Activated CD4-positive, alpha-beta T cell treated with anti-CD3 and anti-CD28 coated beads for 48 hours (primary cell): Measurements from ENCODE around the gene CRYZ.
A peak's percentile ranks its signal among the peaks of the same experiment; 100 is the strongest.

Experiments
- DNase-seq: peaks from one replicate; pipeline ENCODE4 v3.0.0-alpha.2; 2020

The CRYZ gene

DNA sequence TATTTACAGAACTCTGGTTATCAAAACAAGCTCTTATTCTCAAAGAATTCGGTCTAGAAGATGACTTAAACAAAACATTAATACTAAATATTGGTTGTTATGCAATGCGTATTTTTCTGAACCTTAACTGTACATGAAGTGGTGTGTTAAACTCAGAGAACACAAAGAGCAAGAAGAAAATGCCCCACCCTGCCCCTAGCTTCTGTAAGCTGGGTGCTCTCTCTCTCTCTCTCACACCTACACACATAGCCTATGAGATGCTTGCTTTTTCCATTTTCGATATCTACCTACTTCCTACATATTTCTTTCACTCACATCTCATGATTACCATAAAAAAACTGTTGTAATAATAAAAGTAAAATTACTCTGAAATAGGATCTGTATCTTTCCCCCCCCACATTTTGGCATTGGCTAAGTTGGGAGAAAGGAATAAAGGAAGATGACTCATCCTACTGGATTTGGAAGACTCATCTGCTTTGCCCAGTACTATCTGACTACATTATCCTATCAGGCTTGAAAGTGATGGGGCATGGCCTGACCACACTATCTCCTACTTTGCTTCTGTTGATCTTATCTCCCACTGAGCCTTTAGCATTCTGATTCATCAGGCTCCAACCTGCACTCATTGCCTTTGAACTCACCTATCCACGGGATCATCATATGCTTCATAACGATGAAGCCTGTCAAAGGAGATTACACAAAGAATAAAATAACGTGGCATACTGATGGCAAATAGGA lies 2.9 kb downstream of the CRYZ start:
- peak; percentile 4 for DNase-seq

DNA sequence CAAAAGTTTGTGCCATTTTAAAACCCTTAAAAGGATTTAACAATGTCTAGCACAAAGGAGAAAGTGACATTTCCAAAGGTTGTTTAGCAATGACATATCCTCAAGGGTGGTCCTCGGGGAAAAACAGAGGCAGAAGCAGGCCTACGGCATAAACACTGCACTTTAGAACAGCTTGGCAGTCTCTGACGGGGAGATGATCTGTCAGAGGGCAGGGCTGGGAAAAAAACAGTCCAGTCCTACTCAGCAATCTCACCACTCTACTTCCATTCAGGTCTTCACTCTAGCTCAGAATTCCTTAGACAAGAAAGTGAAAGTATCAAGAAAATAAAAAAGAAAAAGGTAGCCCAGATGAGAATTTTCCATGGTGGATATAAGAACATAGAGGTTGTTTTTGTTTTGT lies 4.1 kb downstream of the CRYZ start:
- no peak for DNase-seq

DNA sequence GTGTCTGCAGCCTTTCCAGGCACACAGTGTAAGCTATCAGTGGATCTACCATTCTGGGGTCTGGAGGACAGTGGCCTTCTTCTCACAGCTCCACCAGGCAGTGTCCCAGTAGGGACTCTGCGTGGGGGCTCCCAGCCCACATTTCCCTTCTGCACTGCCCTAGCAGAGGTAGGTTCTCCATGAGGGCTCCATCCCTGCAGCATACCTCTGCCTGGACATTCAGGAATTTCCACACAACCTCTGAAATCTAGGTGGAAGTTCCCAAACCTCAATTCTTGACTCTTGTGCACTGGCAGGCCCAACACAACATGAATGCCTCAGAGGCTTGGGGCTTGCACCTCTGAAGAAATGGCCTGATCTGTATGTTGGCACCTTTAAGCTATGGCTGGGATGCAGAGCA lies 6.8 kb downstream of the CRYZ start:
- DNase-seq: no peak

DNA sequence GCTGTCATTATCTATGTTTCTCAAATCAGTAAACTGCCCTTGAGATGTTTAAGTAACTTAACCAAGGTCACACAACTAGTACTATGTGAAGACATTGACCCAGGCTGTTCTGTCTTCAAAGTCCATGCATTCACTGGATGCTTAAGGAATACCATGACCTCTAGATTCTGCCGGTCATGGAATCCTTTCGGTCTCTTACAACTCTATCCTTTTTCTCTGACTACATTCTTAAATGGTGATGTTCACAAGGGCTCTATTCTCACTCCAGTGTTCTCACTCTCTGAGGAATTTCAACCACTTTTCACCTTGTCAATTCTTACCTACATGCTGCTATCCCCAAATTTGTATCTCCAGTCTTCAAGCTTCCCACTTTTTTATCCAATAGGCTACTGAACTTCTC lies 15.2 kb downstream of the CRYZ start:
- no peak for DNase-seq

DNA sequence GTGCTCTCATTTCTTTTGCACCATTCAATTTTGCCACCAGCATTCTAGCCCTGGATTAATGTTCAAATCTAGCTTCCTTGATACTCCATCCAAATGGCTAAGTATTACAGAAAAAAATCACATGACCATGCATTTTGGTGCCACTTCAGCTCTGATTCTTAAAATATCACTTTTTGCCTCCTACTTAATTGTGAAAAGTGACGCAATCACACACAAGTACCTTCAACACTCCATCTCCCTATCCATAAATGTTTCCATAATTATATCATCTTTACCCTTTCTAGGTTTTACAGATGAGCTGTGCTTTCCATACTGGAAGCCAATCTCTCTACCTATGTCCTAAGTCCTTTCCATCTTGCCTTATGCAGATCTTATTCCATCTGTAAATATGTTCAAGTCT lies 16.0 kb downstream of the CRYZ start:
- DNase-seq: no peak

DNA sequence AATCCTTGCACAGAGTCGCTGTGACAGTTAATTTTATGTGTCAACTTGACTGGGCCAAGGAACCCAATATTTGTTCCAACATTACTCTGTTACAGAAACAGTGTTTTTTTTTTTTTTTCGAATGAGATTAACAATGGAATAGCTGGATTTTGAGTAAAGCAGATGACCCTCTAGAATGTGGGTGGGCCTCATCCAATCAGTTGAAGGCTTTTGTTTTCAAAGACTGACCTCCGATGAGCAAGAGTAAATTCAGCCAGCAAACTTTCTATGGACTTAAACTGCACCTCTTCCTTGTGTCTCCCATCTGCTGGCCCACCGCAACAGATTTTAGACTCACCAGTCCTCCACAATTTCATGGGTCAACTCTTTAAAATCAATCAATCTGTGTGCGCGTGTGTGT lies 17.0 kb downstream of the CRYZ start:
- DNase-seq: no peak

DNA sequence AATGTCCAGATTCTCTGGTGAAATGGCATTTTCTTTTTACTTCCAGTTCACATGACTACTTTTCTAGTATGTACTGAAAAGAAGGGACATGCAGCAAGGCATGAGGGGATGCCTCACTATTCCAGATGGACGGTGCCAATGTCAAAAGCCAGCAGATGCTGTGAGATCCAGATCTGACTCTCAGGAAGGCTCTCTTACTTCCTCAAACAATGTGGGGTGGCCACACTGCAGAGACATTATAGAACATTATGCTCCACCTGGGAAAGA lies 17.7 kb downstream of the CRYZ start:
- no peak for DNase-seq

DNA sequence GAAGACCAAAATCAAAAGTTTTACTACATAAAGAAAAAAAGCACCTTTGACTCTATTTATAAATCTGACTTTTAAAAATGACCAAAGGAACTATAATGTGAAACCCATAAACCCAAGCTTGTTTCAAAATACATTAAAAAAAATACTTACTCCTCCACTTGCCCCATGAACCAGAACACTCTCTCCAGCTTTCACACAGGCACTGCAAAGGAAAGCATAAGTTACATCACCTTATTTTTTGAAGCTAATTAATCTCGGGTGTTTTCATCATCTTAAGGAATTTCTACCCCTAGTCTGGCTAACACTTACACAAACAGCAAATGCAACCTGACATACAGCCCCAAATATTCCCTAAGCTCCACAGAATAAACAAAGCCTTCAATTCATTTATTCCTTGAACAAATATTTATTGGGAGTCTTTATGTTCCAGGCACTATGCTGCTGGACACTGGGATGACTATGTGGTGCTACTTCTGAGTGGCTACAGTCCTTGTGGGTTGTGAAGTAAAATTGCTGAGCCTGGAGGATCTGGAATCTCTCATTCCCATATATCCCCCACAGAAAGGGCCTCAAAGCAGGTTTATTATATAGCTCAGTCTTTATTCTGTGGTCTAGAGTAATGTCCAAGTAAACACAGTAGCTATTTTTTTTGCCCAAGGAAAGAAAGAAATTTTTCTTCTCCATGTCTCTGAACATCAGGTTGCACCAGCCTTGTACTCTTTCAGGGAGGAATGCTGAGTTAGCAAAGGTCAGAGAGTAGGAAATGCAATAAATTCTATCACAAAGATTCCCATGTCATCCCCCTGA lies 18.2 kb downstream of the CRYZ start:
- no peak for DNase-seq

DNA sequence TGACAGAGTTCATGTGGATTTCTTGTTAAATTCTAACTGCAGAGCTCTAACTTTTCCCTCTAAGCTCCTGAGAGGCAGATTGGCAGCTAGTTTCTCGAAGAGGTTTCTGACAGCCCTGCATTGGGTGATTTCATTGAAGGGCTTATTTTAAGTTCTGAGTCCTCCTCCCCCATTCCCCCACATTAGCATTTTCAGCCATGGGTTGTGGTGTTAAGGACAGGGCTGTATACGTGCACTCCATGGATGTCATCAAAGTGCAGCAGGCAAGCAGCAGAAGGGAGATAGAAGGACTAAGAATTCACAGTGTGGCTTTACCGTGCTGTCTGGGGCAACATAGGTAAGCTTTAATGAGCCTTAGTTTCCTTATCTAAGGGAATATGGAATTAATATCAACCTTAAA lies 19.0 kb downstream of the CRYZ start:
- DNase-seq: no peak

DNA sequence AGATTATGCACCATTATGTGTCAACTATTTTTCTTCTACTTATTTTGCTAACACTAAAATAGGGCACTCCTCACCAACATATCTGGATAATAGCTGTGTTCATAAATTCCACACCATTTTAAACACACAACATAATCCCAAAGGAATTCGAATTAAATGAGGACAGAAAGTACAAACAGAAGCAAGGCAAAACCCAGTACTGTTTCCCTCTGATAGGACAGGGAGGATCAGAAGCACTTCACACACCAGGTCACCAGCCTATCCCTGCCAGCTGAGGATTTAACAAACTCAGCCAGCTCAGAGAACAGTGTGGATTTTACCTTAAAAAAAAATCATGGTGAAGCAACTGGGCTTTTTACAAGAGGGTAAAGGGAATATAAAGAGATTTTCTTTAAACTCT lies 20.0 kb downstream of the CRYZ start:
- DNase-seq: no peak

DNA sequence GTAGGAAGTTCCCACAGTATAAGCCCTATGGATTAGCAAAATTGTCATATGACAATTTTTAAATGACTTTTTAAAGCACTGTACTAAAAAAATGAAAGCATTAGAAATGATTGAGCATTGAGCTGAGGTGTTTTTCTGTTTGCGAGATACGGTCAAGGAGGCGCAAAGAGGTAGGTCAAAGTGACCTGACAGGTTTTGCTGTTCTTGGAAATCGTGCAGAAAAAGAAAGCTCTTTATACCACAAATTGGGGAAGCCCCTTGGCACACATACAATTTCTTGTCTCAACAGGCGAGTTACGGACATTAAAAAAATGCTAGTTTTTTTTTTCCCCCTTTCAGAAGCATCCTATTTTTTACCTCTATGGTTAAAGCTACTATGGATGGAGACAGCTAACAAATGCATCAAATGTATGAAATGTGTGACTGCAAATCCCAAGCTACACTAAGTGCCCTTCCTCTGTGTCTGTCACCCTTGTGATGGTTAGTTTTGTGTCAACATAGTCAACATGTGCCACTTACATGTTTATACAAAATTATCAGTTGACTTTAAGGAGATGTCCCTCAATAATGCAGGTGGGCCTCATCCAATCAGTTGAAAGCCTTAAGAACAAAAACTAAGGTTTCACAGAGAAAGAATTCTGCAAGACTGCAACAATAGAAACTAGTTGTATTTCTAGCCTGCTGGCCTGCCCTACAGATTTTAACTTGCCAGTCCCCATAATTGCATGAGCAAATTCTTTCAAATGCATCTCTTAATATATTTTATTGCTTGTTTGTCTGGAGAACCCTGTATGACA lies 29.3 kb downstream of the CRYZ start:
- DNase-seq: no peak

DNA sequence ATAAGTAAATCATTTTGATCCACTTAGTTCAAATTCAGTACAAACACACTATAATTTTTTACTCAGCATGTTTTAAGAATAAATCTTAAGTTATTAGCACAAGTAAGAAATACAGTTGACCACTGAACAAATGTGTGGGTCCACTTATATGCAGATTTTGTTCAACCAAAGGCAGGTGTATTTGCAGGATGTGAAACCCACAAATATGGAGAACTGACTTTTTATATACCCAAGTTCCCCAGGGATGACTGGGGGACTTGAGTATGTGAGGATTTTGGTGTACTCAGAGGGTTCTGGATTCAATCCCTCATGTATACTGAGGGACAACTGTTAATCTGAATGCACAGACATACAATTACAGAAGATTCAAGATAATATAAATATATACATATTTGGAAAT lies 33.5 kb downstream of the CRYZ start:
- no peak for DNase-seq

DNA sequence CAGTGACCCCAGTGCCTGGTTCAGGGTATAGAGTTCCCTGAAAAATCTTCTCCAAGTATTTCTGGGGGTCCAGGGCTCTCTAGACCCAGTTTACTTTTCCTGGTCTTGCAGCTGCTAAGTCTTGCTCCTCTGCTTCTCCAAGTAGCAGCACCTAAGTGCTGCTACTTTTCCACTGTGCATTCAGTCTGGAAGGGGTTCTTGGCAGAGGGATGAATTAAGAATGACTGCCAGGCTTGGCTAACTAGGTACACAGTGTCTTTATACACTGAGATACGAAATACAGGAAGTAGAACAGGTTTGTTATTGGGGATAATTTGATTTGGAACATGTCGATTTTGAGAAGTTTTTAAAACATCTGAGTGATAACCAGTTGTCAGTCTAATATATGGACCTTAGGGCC lies 35.0 kb downstream of the CRYZ start:
- DNase-seq: no peak

DNA sequence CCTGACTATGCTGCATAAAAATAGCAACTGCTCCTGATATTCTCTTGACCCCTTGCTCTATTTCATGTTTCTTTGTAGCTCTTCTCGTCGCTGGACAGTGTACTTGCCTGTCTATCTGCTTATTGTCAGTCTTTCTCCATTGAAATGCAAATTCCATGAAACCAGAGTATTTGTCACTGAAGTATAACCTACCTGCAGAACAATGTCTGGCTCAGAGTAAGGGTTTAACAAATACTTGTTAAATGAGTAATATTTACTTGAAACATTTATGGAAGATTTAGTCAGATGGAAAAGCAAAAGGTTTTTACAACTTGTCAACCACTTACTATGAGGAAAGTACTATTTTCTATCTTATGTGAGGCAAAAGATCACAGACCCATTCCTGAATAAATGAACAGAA lies 39.4 kb downstream of the CRYZ start:
- no peak for DNase-seq

DNA sequence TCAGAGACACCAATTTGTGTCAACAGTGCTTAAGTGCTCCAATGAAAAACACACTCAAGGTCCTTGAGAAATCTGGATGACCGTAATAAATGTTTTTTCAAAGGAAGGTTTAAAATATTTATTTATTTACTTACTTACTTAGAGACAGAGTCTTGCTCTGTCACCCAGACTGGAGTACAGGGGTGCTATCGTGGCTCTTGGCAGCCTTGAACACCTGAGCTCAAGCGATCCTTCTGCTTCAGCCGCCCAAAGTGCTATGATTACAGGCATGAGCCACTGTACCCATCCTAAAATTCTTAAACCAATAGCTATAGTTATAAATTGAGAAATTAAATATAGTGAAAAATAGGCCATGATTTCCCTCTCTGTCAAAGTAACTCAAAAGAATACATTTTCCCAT lies 41.9 kb downstream of the CRYZ start:
- DNase-seq: no peak

DNA sequence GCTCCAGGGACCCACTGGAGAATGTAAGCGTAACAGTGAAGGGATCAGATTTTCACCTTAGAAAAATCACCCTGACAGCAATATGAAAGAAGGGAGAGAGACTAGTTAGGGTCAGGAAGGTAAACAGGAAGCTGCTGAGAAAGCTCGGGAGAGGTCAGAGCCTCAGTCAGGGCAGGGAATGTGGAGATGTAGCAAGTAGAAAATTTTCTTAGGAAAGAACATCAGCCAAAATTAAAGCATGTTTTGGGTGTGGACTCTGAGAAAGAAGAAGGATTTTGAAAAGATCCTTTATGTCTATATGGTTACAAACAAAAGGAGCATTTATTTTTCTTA lies 42.5 kb downstream of the CRYZ start:
- DNase-seq: no peak

DNA sequence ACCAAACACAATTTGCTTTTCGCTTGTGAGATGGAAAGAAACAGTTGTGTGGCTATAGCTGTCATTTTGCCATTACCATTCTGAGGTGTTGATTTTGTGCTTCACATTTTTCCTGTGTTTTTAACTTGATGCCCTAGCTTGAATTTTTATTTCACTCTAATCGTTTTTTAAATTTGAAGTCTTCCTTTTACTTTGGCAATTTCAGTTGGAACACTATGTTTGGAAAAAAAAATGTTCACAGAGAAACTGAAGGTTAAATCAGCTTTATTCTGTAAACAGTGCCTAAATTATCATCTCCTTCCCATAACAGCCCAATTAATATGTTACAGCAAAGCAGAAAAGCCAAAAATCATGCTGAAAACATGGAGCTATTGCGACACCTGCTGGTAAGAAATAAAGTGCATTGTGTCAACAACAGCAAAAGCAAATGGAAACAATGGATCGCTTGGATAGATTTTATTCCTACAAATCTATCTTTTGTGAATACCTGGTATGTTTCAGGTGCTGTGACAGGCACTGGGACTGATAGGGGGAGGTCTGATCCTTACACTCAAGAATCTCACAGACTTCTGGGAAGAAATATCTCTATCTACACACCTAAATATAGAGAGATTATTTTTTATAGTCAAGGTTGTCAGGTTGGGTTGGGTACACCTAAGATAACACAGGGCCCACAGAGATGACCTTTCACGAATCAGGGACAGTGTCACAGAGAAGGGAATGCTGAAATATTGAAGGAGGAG lies 43.1 kb downstream of the CRYZ start:
- DNase-seq: peak; percentile 46

DNA sequence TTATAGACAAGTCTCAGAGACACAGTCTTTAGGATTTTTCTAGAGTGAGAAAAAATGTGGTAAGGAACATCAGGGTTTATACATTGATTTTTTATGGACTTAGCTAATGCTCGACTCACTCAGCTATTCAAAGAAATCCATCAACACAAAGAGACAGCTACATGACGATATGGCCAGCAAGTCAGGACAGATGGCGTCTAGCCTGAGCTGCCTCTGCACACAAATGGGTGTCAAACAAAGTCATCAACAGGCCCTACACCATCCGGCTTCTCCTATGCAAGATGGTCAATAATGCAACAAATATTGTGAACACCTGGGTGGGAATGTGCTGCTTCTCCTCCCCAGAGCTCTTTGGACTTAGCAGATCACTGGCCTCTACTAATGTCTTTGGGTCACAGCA lies 45.9 kb downstream of the CRYZ start:
- no peak for DNase-seq

DNA sequence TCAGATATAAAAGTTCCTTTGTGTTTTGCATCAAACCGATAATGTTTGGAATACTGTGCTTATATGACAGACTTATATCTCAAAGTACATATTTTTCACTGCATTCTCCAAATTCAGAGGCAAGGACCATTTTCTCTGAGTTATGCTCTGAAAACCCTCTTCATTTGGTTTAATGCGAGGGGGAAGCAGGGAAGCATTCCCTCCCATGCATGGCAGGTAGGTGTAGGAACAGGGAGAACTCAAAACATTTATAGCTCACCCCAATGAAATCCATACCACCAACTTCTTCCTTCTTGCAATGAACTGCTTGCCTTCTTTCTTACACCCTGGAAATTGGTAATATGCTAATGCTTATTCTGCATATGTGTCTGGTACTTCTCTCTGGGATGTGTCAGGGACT lies 48.5 kb downstream of the CRYZ start:
- no peak for DNase-seq

DNA sequence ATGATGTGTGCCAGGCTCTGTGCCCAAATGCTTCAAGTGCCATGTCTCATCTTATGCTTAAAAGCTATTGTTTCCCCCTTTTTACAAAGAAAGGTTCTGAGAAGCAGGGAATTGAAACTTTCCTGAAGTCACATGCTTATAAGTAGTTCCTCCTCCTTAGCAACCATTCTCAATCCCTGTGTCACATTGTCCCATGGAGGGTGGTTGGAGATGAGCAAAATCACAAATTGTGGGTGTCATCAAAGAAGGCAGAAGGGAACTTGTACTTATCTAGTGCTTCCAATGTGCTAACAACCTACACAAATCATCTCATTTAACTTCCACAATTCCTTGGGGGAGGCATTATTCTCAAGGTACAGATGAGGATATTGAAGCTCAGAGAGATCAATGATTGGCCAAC lies 49.2 kb downstream of the CRYZ start:
- DNase-seq: no peak

DNA sequence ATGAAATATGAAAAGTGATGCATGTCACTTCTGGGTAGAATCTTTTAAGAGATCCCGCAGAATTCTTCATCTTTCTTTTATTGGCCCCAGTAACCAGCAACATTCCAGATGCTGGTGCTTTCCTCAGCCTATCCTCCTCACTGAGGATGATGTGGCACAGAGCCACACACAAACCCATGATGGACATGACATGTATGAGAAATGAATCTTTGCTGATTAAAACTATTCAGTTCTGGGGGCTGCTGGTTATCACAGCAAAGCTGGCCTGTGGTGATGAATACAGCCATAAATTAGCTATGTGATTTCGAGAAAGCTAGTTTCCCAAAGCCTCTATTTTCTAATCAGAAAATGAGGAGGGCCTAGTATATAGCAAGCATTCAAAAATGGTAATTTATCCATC lies 51.0 kb downstream of the CRYZ start:
- no peak for DNase-seq

DNA sequence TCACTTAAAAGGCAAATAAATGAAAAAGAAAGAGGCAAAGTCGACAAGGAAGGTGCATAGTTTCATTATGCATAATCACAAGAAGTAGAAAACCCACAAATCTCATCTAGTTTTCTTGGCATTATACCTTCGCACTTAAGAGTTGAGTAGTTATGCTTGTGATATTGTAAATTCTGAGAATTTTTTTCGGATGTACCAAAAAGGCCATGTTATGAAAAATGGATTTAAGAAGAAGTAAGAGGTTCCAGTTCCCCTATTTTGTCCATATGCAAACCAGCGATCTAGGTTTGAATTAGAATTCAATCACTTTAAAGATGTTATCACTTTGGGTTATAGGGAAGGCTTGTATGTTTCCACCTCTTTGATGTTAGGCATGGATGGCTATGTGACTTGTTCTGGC lies 51.4 kb downstream of the CRYZ start:
- no peak for DNase-seq

DNA sequence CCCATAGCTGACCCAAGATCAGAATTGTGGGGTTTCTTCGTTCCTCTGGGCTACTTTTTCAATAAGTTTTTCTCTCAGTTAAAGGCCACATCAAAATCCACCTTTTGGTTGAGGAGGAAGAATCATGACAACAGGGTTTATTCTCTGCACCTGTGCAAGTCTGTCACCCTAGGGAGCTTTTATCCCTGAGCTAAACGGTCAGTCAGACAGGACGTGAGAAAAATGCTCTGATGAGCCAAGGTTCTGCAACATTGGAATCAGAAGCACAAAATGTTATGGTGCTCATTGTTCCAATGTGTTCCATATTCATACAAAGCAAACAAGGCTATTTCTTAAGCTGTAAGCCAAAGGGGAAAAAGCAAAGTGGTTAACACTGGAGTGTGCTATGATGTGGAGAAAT lies 51.8 kb downstream of the CRYZ start:
- DNase-seq: no peak

DNA sequence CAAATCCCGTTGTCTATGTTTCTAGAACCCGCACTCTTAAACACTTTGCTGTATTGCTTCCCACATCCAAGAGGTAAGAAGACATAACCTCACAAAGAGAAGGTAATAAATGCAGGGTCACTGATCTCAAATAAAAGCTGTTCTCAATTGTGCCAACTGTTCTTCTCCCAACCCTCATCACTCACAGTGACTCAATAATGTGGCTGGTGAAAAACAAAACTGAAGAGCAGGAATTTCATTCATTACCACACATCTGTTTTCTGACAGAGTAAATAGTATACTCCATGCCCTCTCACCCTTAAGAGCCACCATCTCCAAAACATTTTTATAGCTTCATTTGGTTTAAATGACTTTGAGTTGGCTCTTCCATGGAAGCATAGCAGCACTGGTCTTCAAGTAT lies 53.0 kb downstream of the CRYZ start:
- no peak for DNase-seq
